ENCODE data around the gene PVR. TPM values are rescaled to one million over a fixed set of nuclear protein-coding genes. Genes with fewer than 3 reads are reported as not detected.
"Not testable (repeated sequence)": the region's sequence is repeated elsewhere in the genome, so short reads cannot be mapped to it uniquely, and the experiment has no call there.

Gene PVR
- total RNA-seq, 2 donors from 2014 or later = 27.5 to 64.7 TPM

DNA sequence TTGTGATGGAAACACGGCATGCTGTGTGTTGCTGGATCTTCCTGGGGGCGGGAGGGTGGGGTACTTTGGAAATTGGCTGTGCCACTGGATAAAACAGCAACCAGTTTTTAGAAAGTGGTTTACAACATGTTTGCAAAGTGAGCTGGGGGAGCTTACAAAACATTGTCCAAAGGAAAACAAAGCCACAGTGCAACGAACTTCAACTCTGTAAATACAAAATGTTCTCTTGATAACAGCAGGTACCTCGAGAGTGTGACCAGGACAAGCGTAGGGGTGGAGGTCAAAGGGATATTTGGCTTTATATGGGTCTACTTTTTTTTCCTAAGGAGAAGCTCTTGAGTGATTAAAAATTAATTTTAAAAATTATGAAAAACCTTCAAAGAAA lies 27.9 kb upstream of the PVR start:
- no peak for ATAC-seq
- DNase-seq = no peak
- intact Hi-C loops (cut with DNase I) = no loop called here

DNA sequence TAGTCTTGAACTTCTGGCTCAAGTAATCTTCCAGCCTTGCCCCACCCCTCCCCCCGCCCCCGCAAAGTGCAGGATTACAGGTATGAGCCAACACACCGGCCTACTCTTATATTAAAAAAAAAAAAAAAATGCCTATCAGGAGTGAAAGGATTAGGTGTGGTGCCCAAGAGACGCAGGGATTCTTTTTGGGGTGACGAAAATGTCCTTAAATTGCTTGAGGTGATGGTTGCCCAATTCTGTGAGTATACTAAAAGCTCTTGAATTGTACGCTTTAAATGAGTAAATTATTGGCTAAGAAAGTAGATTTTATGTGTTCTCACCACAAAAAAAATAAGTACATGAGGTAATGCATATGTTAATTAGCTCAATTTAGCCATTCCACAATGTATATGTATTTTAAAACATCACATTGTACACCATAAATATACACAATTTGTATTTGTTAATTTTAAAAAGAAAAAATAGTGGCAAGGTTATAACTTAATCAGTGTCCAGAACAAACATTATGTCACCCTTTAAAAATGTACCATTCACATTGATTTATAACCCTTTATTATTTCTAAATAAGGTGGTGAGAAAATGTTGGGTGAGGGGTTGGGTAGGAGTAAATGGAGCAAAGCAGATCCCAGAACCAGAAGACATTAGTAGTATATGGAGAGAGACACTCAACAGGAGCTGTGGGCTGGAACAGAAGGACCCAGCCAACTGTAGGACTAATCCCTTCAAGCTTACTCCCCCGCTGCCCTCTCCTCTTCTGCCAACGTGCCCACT lies 26.4 kb upstream of the PVR start:
- intact Hi-C loops (cut with DNase I) = no loop called here
- DNase-seq (no peak), ATAC-seq (no peak)

DNA sequence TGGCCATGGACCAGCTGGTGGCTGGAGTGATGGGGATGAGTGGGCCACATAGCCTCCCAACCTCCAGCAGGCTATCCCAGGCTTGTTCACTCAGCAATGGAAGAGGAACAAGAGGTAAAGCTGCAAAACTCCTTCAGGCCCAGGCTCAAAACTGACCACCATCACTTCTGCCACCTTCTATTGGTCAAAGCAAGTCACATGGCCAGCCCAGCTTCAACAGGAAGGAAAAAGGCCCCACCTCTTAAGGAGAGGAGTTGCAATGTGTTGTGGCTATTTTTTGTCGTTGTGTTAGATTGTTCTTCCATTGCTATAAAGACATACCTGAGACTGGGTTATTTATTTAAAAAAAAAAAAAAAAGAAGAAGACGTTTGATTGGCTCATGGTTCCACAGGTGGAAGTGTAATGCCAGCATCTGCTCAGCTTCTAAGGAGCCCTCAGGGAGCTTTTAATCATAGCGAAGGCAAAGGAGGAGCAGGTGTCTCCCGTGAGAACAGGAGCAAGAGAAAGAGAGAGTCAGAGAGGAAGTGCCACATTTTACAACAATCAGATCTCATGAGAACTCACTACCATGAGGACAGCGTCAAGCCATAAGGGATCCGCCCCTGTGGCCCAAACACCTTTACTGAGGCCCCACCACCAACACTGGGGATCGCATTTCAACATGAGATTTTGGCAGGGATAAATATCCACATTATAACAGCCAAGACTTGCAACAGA lies 24.9 kb upstream of the PVR start:
- intact Hi-C loops (cut with DNase I) = no loop called here
- no peak for ATAC-seq
- DNase-seq = no peak

DNA sequence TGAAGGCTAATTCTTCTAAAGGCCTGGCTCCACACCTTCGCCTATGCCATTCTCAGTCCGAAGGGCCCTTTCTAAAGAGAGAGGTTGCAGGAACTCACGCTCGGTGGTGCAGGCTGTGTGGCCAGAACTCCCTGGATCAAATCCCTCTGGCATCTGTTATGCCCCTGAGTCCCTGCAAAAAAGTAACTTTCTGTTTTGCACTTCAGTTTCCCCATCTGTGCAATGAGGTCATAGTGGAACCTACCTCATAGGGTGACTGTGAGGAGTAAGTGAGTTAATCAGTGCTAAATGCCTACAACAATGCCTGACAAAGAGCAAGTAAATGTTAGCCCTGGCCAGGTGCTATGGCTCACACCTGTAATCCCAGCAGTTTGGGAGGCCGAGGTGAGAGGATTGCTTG lies 23.0 kb upstream of the PVR start:
- intact Hi-C loops (cut with DNase I) = no loop called here
- DNase-seq (no peak), ATAC-seq (no peak)

DNA sequence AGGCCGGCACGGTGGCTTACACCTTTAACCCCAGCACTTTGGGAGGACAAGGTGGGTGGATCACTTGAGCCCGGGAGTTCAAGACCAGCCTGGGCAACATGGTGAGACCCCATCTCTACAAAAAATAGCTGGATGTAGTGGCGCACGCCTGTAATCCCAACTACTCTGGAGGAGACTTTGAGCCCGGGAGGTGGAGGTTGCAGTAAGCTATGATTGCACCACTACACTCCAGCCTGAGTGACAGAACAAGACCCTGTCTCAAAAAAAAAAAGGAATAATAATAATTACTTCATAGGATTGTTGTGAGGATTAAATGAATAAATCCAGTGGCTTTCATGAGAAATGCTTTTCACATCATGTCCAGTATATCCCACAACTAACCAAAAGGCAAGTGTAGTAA lies 22.3 kb upstream of the PVR start:
- DNase-seq (no peak), ATAC-seq (no peak)
- intact Hi-C loops (cut with DNase I) = no loop called here

DNA sequence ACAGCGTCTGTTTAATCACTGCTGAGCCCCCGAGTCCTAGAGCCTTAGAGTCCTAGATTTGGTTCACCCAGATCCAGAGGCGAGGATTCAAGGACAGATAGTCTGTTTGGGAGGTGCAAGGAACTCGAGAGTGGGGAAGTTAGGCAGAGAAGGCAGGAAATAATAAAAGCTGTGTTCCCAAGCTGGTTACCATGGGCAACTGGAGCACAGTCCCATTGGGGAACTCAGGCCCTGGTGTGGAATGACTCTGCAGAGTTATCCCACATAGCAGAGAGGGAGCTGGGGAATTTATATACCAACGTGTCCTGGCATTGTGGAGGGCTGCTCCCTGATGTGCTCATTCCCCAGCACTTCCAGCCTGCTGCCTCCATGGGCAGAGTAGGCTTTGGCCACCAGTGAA lies 20.6 kb upstream of the PVR start:
- DNase-seq = no peak
- peak; percentile 44 for ATAC-seq
- intact Hi-C loops (cut with DNase I) = no loop called here

DNA sequence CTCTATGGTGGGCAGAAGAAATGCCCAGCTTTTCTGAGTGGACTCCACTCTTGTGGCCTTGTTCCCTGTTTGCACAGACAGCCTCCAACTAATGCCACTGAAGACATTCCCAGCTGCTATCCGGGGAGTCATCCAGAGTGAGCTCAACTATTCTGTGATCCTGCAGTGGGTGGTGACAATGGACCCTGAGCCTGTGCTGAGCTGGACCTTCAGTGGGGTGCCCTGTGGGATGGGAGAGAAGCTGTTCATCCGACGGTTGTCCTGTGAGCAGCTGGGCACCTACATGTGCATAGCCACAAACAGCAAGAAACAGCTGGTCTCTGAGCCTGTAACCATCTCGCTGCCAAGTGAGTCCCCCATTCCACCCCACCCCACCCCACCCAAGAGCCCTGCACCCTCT lies 20.1 kb upstream of the PVR start:
- ATAC-seq = no peak
- intact Hi-C loops (cut with DNase I) = no loop called here

DNA sequence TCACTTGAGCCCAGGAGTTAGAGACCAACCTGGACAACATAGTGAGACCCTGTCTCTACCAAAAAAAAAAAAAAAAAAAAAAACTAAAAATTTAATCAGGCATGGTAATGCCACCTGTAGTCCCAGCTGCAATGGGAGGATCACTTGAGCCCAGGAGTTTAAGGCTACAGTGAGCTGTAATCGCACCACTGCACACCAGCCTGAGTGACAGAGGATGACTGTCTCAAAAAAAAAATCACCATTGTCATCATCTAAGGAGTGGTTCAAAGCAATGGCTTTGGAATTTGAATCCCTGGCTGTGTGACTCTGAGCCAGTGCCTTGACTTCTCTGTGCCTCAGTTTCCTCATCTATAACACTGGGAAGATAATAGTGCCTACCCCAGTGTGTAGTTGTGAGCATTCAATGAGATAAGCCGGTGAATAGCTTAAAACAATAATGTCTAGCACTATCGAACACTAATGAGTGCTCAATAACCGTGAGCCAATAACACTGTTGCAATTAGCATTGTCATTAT lies 18.8 kb upstream of the PVR start:
- no peak for ATAC-seq
- DNase-seq = no peak
- intact Hi-C loops (cut with DNase I) = no loop called here

More for the DNA sequence above, 20.1 kb upstream of the PVR start:
- DNase-seq = no peak

DNA sequence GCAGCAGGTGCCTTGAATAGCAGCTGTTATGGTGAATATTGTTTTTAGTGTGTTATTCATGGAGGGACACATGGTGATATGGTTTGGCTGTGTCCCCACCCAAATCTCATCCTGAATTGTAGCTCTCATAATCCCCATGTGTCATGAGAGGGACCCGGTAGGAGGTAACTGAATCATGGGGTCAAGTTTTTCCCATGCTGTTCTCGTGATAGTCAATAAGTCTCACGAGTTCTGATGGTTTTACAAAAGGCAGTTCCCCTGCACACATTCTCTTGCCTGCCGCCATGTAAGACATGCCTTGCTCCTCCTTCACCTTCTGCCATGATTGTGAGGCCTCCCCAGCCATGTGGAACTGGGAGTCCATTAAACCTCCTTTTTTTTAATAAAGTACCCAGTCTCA lies 18.1 kb upstream of the PVR start:
- ATAC-seq; intact Hi-C loops (cut with DNase I); DNase-seq: not testable (repeated sequence)

DNA sequence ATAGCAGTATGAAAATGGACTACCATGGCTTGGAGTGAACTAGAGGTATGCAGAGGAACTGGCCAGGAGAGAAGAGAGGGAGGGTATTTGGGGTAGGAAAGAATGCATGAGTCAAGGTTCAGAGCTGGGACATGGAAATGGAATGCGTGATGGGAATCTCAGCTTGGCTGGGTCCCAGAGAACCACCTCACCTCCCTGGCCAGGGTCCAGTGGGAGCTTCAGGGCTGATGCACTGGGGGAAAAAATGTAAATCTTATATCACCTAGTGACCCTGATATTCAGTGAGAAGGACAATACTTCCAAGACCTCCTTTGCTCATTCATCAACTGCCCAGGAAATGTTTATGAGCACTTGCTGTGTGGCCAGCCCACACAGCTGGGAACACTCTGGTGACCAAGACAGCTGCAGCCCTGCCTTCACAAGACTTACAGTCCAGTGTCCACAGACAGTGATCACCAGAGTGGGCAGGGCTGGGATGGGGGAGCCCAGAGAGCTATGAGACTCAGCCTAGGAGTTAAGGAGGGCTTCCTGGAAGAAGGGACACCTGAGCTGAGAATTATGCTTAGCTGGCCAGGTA lies 17.6 kb upstream of the PVR start:
- DNase-seq = no peak
- intact Hi-C loops (cut with DNase I) = no loop called here
- ATAC-seq = peak in 1 of 2 donors; percentile 91

DNA sequence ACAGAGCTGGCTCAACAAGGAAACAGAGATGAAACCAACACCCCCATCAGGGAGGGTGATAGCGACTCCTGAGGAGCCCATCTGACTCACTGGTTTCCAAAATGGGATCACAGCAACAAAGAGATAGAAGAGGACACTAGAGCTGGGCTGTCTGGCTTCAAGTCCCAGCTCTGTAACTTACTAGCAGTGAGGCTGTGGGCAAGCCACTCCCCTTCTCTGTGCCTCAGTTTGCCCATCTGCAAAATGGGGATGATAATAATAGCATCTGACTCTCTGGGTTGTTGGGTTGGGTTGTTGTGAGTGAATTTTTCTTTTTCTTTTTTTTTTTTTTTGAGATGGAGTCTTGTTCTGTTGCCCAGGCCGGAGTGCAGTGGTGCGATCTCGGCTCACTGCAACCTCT lies 16.1 kb upstream of the PVR start:
- no peak for DNase-seq
- ATAC-seq = no peak
- intact Hi-C loops (cut with DNase I) = no loop called here

DNA sequence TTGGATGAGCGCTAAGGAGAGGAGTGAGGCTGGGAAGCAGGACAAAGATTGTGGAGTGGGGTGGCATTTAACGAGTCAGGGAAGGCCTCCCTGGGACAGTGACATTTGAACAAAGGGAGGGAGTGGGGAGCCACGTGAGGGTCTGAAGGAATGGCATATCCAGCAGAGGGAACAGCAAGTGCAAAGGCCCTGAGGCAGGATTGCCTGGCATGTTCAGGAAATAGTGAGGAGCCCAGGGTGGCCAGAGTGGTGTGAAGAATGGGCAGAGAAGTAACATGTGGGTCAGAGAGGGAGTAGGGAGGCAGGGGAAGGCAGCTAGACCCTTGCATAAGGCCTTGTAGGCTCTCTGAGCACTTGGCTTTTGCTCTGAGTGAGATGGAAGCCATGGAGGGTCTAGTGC lies 14.9 kb upstream of the PVR start:
- ATAC-seq (no peak), DNase-seq (no peak)
- intact Hi-C loops (cut with DNase I) = no loop called here

DNA sequence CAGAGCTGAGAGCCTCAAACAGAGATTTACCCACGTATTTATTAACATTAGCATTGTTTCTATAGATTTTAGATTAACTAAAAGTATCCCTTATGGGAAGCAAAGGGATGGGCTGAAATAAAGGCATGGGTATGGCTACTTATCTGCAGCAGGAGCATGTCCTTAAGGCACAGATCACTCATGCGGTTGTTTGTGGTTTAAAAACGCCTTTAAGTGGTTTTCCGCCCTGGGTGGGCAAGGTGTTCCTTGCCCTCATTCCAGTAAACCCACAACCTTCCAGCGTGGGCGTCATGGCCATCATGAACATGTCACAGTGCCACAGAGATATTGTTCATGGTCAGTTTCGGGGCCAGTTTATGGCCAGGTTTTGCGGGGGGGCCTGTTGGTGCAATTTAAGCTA lies 12.1 kb upstream of the PVR start:
- ATAC-seq; DNase-seq; intact Hi-C loops (cut with DNase I): not testable (repeated sequence)

DNA sequence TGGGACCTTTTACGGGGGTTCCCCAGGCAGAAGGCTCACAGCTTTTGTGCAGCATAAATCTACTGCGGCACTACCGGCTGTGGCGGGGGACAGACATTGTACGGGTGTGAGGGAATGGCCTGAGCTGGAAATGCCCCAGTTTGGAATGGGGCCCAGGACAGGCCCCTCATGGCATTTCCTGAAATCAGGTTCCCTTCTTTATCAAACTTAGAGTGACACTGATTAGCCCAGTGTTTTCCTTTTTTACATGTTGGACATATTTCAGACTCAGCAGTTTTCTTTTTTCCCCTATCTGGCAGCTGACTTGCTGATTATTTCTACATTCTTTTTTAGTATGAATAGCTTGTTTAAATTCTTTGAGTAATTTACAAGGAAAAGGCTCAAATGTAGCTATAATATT lies 9.7 kb upstream of the PVR start:
- intact Hi-C loops (cut with DNase I); ATAC-seq: not testable (repeated sequence)
- peak; percentile 48 for DNase-seq

DNA sequence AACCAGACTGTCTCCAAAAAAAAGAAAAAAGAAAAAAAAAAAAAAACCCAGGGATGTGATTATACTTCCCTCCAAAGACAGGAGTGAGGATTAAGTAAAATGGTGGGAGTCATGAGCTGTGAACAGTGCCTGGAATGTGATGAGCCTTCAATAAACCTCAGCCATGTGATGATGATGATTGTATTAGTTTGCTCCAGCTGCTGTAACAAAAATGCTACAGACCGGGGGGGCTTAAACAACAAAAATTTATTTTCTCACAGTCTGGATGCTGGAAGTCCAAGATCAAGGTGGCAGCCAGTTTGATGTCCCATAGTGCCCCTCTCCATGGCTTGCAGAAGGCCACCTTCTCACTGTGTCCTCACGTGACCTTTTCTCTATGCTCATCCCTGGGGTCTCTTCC lies 8.9 kb upstream of the PVR start:
- intact Hi-C loops (cut with DNase I) = no loop called here
- ATAC-seq (no peak), DNase-seq (no peak)

DNA sequence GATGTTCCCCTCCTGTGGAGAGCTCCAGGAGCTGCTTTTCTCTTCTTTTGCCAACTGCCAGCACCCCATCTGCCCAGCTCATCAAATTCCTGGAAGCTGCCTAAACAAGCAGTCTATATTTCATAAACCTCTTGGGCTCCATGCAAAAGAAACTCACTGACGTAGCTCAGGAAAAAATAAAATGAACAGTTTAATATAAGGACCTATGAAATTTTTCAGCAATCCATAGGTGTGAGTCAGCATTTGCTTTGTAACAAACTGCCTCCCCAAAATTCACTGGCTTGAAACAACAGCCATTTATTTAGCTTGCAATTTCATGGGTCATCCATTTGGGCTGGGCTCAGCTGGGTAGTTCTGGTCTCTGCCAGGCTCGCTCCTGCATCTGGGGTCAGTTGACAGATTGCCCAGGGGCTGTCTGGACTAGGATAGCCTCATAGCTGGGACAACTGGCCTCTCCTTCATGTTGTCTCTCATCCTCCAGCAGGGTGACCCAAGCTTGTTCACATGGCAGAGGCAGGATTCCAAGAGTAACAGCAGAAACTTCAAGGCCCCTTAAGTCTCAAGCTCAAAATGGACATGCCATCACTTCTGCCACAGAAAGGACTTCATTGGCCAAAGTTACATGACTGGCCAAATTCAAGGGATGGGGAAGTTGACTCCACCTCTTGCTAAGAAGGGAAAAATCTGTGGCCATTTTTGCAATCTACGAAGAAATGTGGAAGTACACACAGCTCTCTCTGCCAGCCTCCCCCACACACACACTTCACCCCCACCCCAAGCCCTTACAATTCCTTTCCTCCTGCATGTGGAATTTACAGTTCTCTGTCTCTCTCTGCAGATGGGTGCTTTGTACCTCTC lies 7.9 kb upstream of the PVR start:
- ATAC-seq (peak; percentile 33 to 46), DNase-seq (no peak)
- intact Hi-C loops (cut with DNase I) = no loop called here

DNA sequence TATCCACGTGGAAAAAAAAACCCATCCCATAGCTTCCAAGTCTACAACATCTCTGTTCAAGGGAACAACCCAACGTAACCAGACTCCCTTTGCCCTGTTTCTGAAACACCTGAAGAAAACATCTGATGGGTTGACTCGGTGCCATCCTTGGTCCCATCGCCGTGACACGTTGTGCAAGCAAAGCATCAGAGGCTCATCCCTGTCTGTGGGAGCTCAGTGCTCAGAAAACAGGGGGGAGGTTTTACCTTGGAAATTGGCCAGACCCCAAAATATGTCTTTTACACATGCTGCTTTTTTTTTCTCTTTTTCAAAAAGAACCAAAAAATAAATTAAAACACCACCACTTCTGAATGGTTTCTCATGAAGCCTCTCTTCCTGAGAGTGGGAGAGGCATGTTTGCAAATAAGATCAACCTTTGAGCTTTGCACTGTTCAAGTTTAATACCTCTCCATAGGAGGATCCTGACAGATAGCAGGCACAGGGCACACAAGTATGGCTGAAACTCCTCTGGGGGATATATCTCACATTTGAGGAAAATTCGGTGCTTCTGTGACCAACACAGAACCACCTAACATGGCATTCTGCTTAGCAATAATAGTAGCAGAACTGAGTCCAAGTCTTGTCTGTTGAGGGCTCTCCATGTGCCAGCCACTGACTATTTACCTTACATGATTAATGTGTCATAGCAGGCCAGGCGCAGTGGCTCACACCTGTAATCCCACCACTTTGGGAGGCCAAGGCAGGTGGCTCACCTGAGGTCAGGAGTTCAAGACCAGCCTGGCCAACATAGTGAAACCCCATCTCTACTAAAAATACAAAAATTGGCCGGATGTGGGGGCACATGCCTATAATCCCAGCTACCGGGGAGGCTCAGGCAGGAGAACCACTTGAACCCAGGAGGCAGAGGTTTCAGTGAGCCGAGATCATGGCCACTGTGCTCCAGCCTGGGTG lies 7.0 kb upstream of the PVR start:
- ATAC-seq (no peak), DNase-seq (no peak)
- intact Hi-C loops (cut with DNase I) = no loop called here

DNA sequence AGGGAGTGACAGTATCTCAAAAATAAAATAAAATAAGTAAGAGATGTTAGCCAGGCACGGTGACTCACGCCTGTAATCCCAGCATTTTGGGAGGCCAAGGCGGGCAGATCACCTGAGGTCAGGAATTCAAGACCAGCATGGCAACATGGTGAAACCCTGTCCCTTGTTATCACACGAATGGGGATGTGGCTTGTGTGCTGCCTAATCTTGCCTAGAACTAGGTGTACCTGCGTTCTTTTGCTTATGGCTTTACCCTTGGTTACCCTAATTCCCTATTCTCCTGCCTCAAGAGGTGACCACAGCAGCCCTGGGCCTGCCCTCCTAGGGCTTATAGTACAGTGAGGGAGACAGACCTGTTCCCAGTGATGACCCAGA lies 6.3 kb upstream of the PVR start:
- ATAC-seq (no peak), DNase-seq (no peak)
- intact Hi-C loops (cut with DNase I) = no loop called here

All from left cardiac atrium (tissue), 4 donors.